Measurements from ENCODE around the gene DMD. TPM values are rescaled to one million over a fixed set of nuclear protein-coding genes. Genes with fewer than 3 reads are reported as not detected.

DMD gene
- total RNA-seq, 1 donor from 2014 or later, result 22.2 TPM

DNA sequence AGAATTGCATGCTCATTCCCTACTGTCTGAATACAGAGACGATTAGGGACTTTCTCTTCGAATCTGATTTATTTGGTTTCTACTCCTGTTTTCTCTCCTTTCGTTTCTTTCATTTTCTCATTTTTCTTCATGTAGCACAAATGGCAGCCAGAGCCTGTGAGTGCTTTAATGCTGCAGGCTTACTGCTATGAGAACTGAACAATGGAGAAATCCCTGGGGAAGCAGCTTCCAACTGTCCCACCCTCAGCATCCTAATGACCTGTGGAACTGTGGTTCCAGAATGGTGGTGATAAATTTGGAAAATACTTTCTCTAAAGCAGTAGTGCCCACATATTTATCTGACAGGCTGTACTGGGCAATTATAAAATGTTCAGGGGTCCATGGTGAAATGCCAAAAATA lies 930.4 kb downstream of the DMD start:
- Histone ChIP-seq H4K20me1 (ENCODE audit: insufficient read depth, low read length) (no peaks in the 10 kb centered on the region), H3K9me3 (ENCODE audit: insufficient read depth, low read depth, low read length) (no peaks in the 10 kb centered on the region), H3K9ac (ENCODE audit: low read length) (no peak overlapping the region), H3K4me3 (ENCODE audit: insufficient read depth, low read depth, low read length) (no peak overlapping the region), H3K79me2 (ENCODE audit: insufficient read depth, low read length) (no peaks in the 10 kb centered on the region), H2AFZ (ENCODE audit: low read depth, low read length) (no peak overlapping the region), H3K4me1 (ENCODE audit: insufficient read depth, low read length) (no peaks in the 10 kb centered on the region), H3K27ac (ENCODE audit: low read depth, low read length) (no peak overlapping the region), H3K4me2 (ENCODE audit: low read length) (no peak overlapping the region), H3K27me3 (ENCODE audit: insufficient read depth, low read length) (no peaks in the 10 kb centered on the region), H3K36me3 (ENCODE audit: insufficient read depth, low read length) (no peaks in the 10 kb centered on the region)
- no peaks in the 10 kb centered on the region for H3K36me3 Mint-ChIP-seq (ENCODE audit: low read depth, unreplicated experiment)
- no peak for DNase-seq (ENCODE audit: low read depth)
- no peaks in the 10 kb centered on the region for H3K9me3 Mint-ChIP-seq (ENCODE audit: unreplicated experiment)
- H3K27me3 Mint-ChIP-seq (ENCODE audit: low read depth, unreplicated experiment), result no peaks in the 10 kb centered on the region
- H3K4me1 Mint-ChIP-seq (ENCODE audit: low read depth, unreplicated experiment), result no peaks in the 10 kb centered on the region
- no peak overlapping the region for H3K27ac Mint-ChIP-seq (ENCODE audit: unreplicated experiment)
- TF ChIP-seq, protein P1, sequence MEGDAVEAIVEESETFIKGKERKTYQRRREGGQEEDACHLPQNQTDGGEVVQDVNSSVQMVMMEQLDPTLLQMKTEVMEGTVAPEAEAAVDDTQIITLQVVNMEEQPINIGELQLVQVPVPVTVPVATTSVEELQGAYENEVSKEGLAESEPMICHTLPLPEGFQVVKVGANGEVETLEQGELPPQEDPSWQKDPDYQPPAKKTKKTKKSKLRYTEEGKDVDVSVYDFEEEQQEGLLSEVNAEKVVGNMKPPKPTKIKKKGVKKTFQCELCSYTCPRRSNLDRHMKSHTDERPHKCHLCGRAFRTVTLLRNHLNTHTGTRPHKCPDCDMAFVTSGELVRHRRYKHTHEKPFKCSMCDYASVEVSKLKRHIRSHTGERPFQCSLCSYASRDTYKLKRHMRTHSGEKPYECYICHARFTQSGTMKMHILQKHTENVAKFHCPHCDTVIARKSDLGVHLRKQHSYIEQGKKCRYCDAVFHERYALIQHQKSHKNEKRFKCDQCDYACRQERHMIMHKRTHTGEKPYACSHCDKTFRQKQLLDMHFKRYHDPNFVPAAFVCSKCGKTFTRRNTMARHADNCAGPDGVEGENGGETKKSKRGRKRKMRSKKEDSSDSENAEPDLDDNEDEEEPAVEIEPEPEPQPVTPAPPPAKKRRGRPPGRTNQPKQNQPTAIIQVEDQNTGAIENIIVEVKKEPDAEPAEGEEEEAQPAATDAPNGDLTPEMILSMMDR (IDR thresholded peaks at IDR 0.05; ENCODE audit: insufficient read depth, low read depth, low read length), result no peak
- no peak for TF ChIP-seq EZH2 (IDR thresholded peaks at IDR 0.05; ENCODE audit: insufficient read depth, low read length)
- no peak for FAIRE-seq
- no peak overlapping the region for H3K4me3 Mint-ChIP-seq (ENCODE audit: unreplicated experiment)

DNA sequence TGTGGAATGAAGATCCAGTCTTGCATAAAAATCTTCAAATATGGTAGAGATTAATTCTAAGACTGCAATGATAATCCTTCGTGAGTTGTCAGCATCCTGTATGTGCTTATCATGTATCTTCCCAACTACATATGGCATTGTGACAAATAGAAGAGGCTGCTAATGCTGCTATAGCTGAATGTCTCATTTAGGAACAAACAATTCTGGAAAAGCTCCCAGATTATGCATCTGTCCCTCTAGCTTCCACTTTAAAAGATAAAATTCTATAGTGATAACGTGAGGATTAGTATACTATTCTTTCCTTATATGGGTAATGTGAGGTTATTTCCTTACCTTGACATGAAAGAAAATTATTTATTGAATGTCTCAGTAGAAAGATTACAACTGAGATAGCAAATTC lies 930.9 kb downstream of the DMD start:
- Histone ChIP-seq H3K4me3 (ENCODE audit: insufficient read depth, low read depth, low read length) (no peak overlapping the region), H3K27me3 (ENCODE audit: insufficient read depth, low read length) (no peaks in the 10 kb centered on the region), H2AFZ (ENCODE audit: low read depth, low read length) (no peak overlapping the region), H3K36me3 (ENCODE audit: insufficient read depth, low read length) (no peaks in the 10 kb centered on the region), H3K9ac (ENCODE audit: low read length) (no peak overlapping the region), H4K20me1 (ENCODE audit: insufficient read depth, low read length) (no peaks in the 10 kb centered on the region), H3K4me2 (ENCODE audit: low read length) (no peak overlapping the region), H3K27ac (ENCODE audit: low read depth, low read length) (no peak overlapping the region), H3K9me3 (ENCODE audit: insufficient read depth, low read depth, low read length) (no peaks in the 10 kb centered on the region), H3K4me1 (ENCODE audit: insufficient read depth, low read length) (no peaks in the 10 kb centered on the region), H3K79me2 (ENCODE audit: insufficient read depth, low read length) (no peaks in the 10 kb centered on the region)
- DNase-seq (ENCODE audit: low read depth) (no peak), FAIRE-seq (peak; percentile 5)
- Mint-ChIP-seq H3K4me1 (ENCODE audit: low read depth, unreplicated experiment) (no peaks in the 10 kb centered on the region), H3K36me3 (ENCODE audit: low read depth, unreplicated experiment) (no peaks in the 10 kb centered on the region), H3K27ac (ENCODE audit: unreplicated experiment) (no peak overlapping the region), H3K4me3 (ENCODE audit: unreplicated experiment) (no peak overlapping the region), H3K9me3 (ENCODE audit: unreplicated experiment) (no peaks in the 10 kb centered on the region), H3K27me3 (ENCODE audit: low read depth, unreplicated experiment) (no peaks in the 10 kb centered on the region)
- TF ChIP-seq, protein P1 (IDR thresholded peaks at IDR 0.05; ENCODE audit: insufficient read depth, low read depth, low read length), result no peak
- no peak for TF ChIP-seq EZH2 (IDR thresholded peaks at IDR 0.05; ENCODE audit: insufficient read depth, low read length)

DNA sequence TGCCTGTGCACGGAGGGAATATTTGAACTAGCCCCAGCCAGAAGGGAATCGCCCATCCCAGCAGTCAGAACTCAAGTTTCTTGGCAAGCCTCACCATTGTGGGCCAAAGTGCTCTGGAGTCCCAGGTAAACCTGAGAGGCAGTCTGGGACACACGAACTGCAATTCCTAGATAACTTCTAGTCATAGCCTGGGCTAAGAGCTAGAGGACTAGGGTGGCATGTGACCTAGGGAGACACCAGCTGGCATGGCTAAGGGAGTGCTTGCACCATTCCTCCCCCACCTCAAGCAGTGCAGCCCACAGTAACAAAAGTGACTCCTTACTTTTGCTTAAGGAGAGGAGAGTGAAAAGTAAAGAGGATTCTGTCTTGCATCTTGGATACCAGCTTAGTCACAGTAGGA lies 935.2 kb downstream of the DMD start:
- no peaks in the 10 kb centered on the region for H3K27me3 ChIP-seq (ENCODE audit: insufficient read depth, low read length)
- DNase-seq (ENCODE audit: low read depth), result no peak
- no peaks in the 10 kb centered on the region for H3K36me3 ChIP-seq (ENCODE audit: insufficient read depth, low read length)
- Mint-ChIP-seq H3K27ac (ENCODE audit: unreplicated experiment) (no peak overlapping the region), H3K36me3 (ENCODE audit: low read depth, unreplicated experiment) (no peaks in the 10 kb centered on the region), H3K4me1 (ENCODE audit: low read depth, unreplicated experiment) (no peaks in the 10 kb centered on the region), H3K4me3 (ENCODE audit: unreplicated experiment) (no peak overlapping the region), H3K27me3 (ENCODE audit: low read depth, unreplicated experiment) (no peaks in the 10 kb centered on the region), H3K9me3 (ENCODE audit: unreplicated experiment) (no peaks in the 10 kb centered on the region)
- H2AFZ ChIP-seq (ENCODE audit: low read depth, low read length), result no peak overlapping the region
- no peak overlapping the region for H3K9ac ChIP-seq (ENCODE audit: low read length)
- no peak overlapping the region for H3K27ac ChIP-seq (ENCODE audit: low read depth, low read length)
- no peaks in the 10 kb centered on the region for H3K79me2 ChIP-seq (ENCODE audit: insufficient read depth, low read length)
- H3K9me3 ChIP-seq (ENCODE audit: insufficient read depth, low read depth, low read length), result no peaks in the 10 kb centered on the region
- H4K20me1 ChIP-seq (ENCODE audit: insufficient read depth, low read length), result no peaks in the 10 kb centered on the region
- no peak overlapping the region for H3K4me2 ChIP-seq (ENCODE audit: low read length)
- FAIRE-seq, result no peak
- TF ChIP-seq, protein P1 (IDR thresholded peaks at IDR 0.05; ENCODE audit: insufficient read depth, low read depth, low read length), result no peak
- no peak for TF ChIP-seq EZH2 (IDR thresholded peaks at IDR 0.05; ENCODE audit: insufficient read depth, low read length)
- no peaks in the 10 kb centered on the region for H3K4me1 ChIP-seq (ENCODE audit: insufficient read depth, low read length)
- H3K4me3 ChIP-seq (ENCODE audit: insufficient read depth, low read depth, low read length), result no peak overlapping the region

Measured in astrocyte (in vitro differentiated cells and primary cell).